Muscle layer of duodenum (tissue), 2 donors: Measurements from ENCODE around the gene CRIM1.

Experiments
- H3K27ac ChIP-seq: one replicate; pipeline ENCODE4 v1.7.0; 2013; ENCODE audit warnings: mild to moderate bottlenecking, low read length
- H3K27me3 ChIP-seq: one replicate; pipeline ENCODE4 v1.7.0; 2013; ENCODE audit warnings: low read depth, mild to moderate bottlenecking, control low read depth, low read length
- H3K36me3 ChIP-seq, 2 donors: one replicate each; pipeline ENCODE4 v1.7.0; 2013; ENCODE audit warnings: low read length in 2 of 2, control low read depth in 1 of 2, mild to moderate bottlenecking in 1 of 2; ENCODE audit not compliant: insufficient read depth in 2 of 2, control insufficient read depth in 1 of 2
- H3K4me1 ChIP-seq, 2 donors: one replicate each; pipeline ENCODE4 v1.7.0; 2013; ENCODE audit warnings: low read length in 2 of 2, mild to moderate bottlenecking in 2 of 2, control low read depth in 1 of 2, moderate library complexity in 1 of 2; ENCODE audit not compliant: insufficient read depth in 2 of 2, control insufficient read depth in 1 of 2
- H3K4me3 ChIP-seq, 2 donors: one replicate each; pipeline ENCODE4 v1.7.0; 2013; ENCODE audit warnings: low read length in 2 of 2, low read depth in 1 of 2, mild to moderate bottlenecking in 1 of 2
- H3K9me3 ChIP-seq, 2 donors: one replicate each; pipeline ENCODE4 v1.7.0; 2013; ENCODE audit warnings: low read length in 2 of 2, control low read depth in 1 of 2, mild to moderate bottlenecking in 1 of 2; ENCODE audit not compliant: control insufficient read depth in 1 of 2
- donor health status: healthy.

Gene CRIM1

DNA sequence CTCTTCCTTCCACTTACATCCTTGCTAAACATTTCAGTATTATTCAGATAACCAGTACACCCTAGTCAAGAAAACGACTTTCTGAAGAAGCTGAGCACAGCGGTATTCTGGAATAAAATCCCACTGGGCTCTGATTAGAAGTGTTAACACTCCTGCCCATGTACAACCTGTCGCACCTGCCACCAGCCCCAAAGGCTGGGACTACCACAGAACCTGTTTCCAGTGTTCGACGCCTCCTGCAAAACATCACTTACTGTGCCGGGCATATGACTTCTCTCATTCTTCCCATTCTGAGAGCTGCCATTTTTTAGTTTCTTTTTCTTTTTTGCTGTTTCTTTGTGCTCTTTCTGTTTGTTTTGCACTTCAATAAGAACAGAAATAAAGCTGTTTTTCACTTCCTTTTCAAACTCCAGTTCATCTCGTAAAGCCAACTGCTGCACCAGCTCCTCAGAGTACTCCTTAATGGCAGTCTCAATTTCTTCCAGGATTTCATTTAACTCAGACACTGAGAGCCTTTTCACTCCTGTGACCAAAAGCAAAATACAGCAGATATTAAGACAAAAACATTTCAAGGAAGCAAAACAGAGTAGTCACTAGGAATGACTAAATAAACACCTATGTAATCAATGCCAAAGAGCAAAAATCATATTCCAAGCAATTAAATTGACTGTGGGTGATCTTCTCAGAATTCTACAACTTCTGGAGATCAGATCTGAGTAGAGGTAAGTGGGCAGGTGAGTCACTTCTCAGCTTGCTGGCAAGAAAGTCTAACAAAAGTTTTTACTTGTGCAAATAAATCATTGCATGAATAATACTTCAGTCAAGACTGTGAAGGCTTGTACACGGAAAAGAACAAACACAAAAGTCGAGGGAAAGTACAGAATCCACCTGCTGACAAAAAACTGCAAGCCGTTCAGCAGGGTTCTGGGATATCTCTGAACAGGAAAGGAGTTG is 223.0 kb downstream of the CRIM1 start:
- H3K27me3 ChIP-seq = no peaks in the 10 kb centered on the region
- no peak overlapping the region for H3K4me3 ChIP-seq
- no peaks in the 10 kb centered on the region for H3K9me3 ChIP-seq
- peaks cover 0 to 4% of the 10 kb centered on the region in 2 donors for H3K4me1 ChIP-seq
- peaks cover 33 to 65% of the 10 kb centered on the region in 2 donors for H3K36me3 ChIP-seq
- H3K27ac ChIP-seq = no peak overlapping the region

GRCh38 chr2:36579297-36579664 is 223.7 kb downstream of the CRIM1 start:
- no peaks in the 10 kb centered on the region for H3K9me3 ChIP-seq
- H3K27ac ChIP-seq = no peak overlapping the region
- no peak overlapping the region for H3K4me3 ChIP-seq
- H3K4me1 ChIP-seq = peaks cover 0 to 4% of the 10 kb centered on the region in 2 donors
- peaks cover 39 to 67% of the 10 kb centered on the region in 2 donors for H3K36me3 ChIP-seq
- H3K27me3 ChIP-seq = no peaks in the 10 kb centered on the region

- peaks cover 43 to 62% of the 10 kb centered on the region in 2 donors for H3K36me3 ChIP-seq
- no peaks in the 10 kb centered on the region for H3K27me3 ChIP-seq
- H3K4me3 ChIP-seq = no peak overlapping the region
- no peak overlapping the region for H3K27ac ChIP-seq
- no peaks in the 10 kb centered on the region for H3K9me3 ChIP-seq
- peaks cover 0 to 10% of the 10 kb centered on the region in 2 donors for H3K4me1 ChIP-seq
Measured at GRCh38 chr2:36582538-36582937, 227.0 kb downstream of the CRIM1 start.

DNA sequence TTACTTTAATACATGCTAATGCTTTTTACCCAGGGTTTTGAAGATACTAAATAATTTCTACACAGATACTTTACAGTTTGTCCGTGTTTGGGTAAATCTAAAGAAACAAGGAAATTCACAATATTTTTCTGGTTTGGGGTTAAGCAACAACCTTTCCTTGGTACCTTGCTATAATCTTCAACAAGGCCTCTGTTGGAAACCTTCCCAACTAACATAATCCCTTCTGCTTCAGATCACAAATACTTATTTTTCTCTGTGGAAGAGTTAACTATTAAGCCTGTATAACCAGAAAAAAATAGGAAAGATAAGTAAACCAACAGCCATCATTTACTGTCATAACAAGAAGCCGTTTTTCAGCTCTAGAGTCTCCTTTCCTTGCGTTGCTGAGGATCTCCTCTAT is 227.4 kb downstream of the CRIM1 start:
- Histone ChIP-seq H3K27ac (no peak overlapping the region), H3K36me3 (peaks cover 39 to 58% of the 10 kb centered on the region in 2 donors), H3K4me1 (peaks cover 0 to 10% of the 10 kb centered on the region in 2 donors), H3K27me3 (no peaks in the 10 kb centered on the region), H3K9me3 (no peaks in the 10 kb centered on the region), H3K4me3 (no peak overlapping the region)

- peaks cover 0 to 8% of the 10 kb centered on the region in 2 donors for H3K4me1 ChIP-seq
- H3K27me3 ChIP-seq = no peaks in the 10 kb centered on the region
- no peaks in the 10 kb centered on the region for H3K9me3 ChIP-seq
- H3K27ac ChIP-seq = no peak overlapping the region
- H3K36me3 ChIP-seq = peaks cover 26 to 44% of the 10 kb centered on the region in 2 donors
- H3K4me3 ChIP-seq = no peak overlapping the region
Measured at GRCh38 chr2:36584148-36584794, 228.7 kb downstream of the CRIM1 start.

GRCh38 chr2:36586672-36587071 is 231.1 kb downstream of the CRIM1 start:
- Histone ChIP-seq H3K9me3 (no peaks in the 10 kb centered on the region), H3K27ac (no peak overlapping the region), H3K4me3 (no peak overlapping the region), H3K36me3 (peaks cover 21 to 28% of the 10 kb centered on the region in 2 donors), H3K27me3 (no peaks in the 10 kb centered on the region), H3K4me1 (peaks cover 3 to 25% of the 10 kb centered on the region in 2 donors)

GRCh38 chr2:36587101-36587500 is 231.5 kb downstream of the CRIM1 start:
- Histone ChIP-seq H3K36me3 (peaks cover 21 to 28% of the 10 kb centered on the region in 2 donors), H3K27me3 (no peaks in the 10 kb centered on the region), H3K4me1 (peaks cover 3 to 25% of the 10 kb centered on the region in 2 donors), H3K27ac (no peak overlapping the region), H3K9me3 (no peaks in the 10 kb centered on the region), H3K4me3 (no peak overlapping the region)

DNA sequence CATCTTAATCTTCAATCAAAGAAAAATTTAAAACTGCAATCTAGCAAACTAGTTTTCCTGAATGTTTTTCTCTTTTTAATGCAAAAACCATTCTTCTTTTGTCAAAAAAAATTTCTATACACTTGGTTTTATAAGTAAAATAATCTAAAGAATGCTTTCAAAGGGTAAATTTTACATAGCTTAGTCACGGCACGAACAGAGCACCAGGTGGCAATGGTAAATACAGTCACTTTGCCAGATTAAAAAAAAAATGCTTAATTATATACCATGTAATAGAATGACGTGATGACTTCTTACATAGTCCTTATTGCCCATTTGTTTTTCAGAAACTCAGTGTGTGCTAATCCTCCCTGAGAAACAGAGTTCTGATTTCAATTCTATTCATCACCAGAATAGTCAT is 232.0 kb downstream of the CRIM1 start:
- no peaks in the 10 kb centered on the region for H3K9me3 ChIP-seq
- H3K4me3 ChIP-seq = no peak overlapping the region
- H3K4me1 ChIP-seq = peaks cover 3 to 25% of the 10 kb centered on the region in 2 donors
- peaks cover 21 to 28% of the 10 kb centered on the region in 2 donors for H3K36me3 ChIP-seq
- no peaks in the 10 kb centered on the region for H3K27me3 ChIP-seq
- H3K27ac ChIP-seq = no peak overlapping the region

DNA sequence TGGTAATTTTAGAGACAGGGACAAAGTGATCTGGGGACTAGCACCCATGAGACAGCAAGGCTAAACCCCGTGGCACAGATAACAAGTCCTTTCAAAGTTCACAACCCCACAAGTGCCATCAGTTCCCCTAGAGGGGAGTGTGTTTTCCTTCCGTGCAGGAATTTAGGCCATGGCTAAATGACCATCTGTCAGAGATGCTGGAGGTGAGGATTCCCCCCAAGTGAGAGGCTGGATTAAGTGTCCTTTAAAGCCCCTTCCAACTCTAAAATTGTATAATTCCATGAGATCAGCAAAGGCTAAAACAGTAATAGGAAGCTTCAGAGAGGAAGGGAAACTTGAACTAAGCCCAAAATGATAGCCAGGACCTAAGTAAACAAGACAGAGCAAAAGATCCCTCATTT is 233.7 kb downstream of the CRIM1 start:
- peaks cover 3 to 25% of the 10 kb centered on the region in 2 donors for H3K4me1 ChIP-seq
- H3K36me3 ChIP-seq = peaks cover 12 to 21% of the 10 kb centered on the region in 2 donors
- H3K27me3 ChIP-seq = no peaks in the 10 kb centered on the region
- no peak overlapping the region for H3K4me3 ChIP-seq
- no peak overlapping the region for H3K27ac ChIP-seq
- H3K9me3 ChIP-seq = no peaks in the 10 kb centered on the region

- peaks cover 0 to 6% of the 10 kb centered on the region in 2 donors for H3K36me3 ChIP-seq
- no peaks in the 10 kb centered on the region for H3K27me3 ChIP-seq
- no peak overlapping the region for H3K27ac ChIP-seq
- peaks cover 6 to 35% of the 10 kb centered on the region in 2 donors for H3K4me1 ChIP-seq
- H3K4me3 ChIP-seq = peak overlapping the region in 1 of 2 donors; percentile 17
- no peaks in the 10 kb centered on the region for H3K9me3 ChIP-seq
Measured at GRCh38 chr2:36594849-36595248, 239.3 kb downstream of the CRIM1 start.

GRCh38 chr2:36596397-36596796 is 240.8 kb downstream of the CRIM1 start:
- Histone ChIP-seq H3K36me3 (no peaks in the 10 kb centered on the region), H3K27ac (no peak overlapping the region), H3K4me3 (peak overlapping the region; percentile 77 to 89)

More at GRCh38 chr2:36596397-36596796, 240.8 kb downstream of the CRIM1 start:
- Histone ChIP-seq H3K9me3 (no peaks in the 10 kb centered on the region), H3K27me3 (no peaks in the 10 kb centered on the region), H3K4me1 (peaks cover 4 to 24% of the 10 kb centered on the region in 2 donors)
